ENCODE measurements around the gene EIF2S1. TPM values are rescaled to one million over a fixed set of nuclear protein-coding genes. Genes with fewer than 3 reads are reported as not detected.

Gene EIF2S1
- total RNA-seq, 4 donors from 2014 or later = 73.2 to 178 (median 114) TPM

DNA sequence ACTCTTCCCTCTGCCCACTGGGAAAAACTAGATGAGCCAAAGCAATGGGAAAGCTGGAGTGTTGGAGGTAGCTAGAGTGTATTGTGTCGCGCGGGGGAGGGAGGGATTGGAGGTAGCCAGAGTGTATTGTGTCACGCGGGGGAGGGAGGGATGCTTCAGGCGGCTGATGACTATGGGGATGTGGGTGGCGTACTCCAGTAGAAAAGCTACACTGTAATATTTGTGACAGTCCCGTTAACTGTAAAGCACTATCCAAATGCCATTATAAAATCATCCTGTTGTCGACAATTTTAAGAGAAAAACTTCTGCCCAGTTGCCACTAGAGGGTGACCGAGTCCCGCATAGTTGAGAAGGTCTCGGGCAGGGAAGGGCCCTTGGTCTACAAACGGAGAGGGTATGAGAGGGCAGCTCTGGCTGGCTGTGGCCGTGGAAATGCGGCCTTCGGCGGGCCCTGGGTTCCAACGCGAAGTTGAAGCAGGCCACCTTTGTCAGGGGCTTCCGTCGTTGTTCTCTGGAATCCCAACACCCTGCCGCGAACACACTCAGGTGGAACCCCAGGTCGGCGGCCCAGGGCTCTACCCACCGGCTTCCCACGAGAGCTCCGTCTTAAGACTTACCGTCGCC lies 67.0 kb downstream of the EIF2S1 start:
- H3K4me3 ChIP-seq = no peak overlapping the region
- intact Hi-C loops (cut with DNase I) = loop anchor here (2.0 to 5.0 kb wide), 2 partner anchors 144 to 275 kb away; partner anchors contain the start of gene RDH12
- DNase-seq (ENCODE audit: extremely low spot score) = no peak
- no peak overlapping the region for H3K27ac ChIP-seq (replicated peaks in 1 of 4)
- WGBS = 36% methylated on average over 29 of the region's 30 CpGs
- peaks cover 0 to 13% (median 2%) of the 10 kb centered on the region in 4 donors for H3K27me3 ChIP-seq
- peaks cover 0 to 13% (median 11%) of the 10 kb centered on the region in 4 donors for H3K4me1 ChIP-seq
- no peaks in the 10 kb centered on the region for H3K9me3 ChIP-seq
- TF ChIP-seq POLR2AphosphoS5 (IDR thresholded peaks at IDR 0.05) = no peak
- TF ChIP-seq, protein P1, sequence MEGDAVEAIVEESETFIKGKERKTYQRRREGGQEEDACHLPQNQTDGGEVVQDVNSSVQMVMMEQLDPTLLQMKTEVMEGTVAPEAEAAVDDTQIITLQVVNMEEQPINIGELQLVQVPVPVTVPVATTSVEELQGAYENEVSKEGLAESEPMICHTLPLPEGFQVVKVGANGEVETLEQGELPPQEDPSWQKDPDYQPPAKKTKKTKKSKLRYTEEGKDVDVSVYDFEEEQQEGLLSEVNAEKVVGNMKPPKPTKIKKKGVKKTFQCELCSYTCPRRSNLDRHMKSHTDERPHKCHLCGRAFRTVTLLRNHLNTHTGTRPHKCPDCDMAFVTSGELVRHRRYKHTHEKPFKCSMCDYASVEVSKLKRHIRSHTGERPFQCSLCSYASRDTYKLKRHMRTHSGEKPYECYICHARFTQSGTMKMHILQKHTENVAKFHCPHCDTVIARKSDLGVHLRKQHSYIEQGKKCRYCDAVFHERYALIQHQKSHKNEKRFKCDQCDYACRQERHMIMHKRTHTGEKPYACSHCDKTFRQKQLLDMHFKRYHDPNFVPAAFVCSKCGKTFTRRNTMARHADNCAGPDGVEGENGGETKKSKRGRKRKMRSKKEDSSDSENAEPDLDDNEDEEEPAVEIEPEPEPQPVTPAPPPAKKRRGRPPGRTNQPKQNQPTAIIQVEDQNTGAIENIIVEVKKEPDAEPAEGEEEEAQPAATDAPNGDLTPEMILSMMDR (IDR thresholded peaks at IDR 0.05) = peak; percentile 67 to 84 (median 75)
- H3K36me3 ChIP-seq = no peaks in the 10 kb centered on the region

DNA sequence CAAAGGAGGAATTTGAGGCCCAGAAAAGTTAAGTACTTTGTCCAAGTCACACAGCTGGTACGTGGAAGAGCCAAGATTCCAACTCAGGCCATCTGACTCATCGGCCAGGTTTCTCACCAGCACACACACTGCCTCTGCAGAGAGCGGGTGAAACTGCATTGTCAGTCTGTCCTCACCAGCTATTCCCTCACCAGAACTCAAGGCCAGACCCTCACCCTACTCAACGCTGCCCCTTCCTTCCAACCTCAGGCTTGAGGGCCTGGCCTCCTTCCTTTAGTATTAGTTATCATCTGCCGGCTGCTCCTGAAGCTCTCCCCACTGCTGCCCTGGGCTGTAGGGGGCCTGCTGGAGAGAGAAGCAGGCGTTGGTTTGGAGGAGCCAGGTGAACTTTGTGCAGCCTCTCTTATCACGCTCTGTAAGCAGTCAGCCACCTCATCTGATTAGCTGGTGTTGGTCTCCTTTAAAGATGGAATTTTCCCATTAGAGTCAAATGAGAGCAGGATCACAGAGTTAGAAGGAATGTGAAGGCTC lies 68.4 kb downstream of the EIF2S1 start:
- Histone ChIP-seq H3K27me3 (peaks cover 0 to 13% (median 2%) of the 10 kb centered on the region in 4 donors), H3K27ac (replicated peaks in 1 of 4) (no peak overlapping the region), H3K9me3 (no peaks in the 10 kb centered on the region), H3K4me1 (peaks cover 0 to 19% (median 14%) of the 10 kb centered on the region in 4 donors), H3K4me3 (no peak overlapping the region), H3K36me3 (no peaks in the 10 kb centered on the region)
- TF ChIP-seq POLR2A (IDR thresholded peaks at IDR 0.05; ENCODE audit: low read depth) (no peak), EP300 (IDR thresholded peaks at IDR 0.05) (no peak), POLR2AphosphoS5 (IDR thresholded peaks at IDR 0.05) (no peak)
- TF ChIP-seq, protein P1 (IDR thresholded peaks at IDR 0.05) = no peak
- no peak for DNase-seq (ENCODE audit: extremely low spot score)
- intact Hi-C loops (cut with DNase I) = loop anchor here (5.0 kb wide), 1 partner anchor 274 kb away; the partner anchor contains the start of gene RDH12
- 91% methylated on average over 7 of the region's 7 CpGs for WGBS

DNA sequence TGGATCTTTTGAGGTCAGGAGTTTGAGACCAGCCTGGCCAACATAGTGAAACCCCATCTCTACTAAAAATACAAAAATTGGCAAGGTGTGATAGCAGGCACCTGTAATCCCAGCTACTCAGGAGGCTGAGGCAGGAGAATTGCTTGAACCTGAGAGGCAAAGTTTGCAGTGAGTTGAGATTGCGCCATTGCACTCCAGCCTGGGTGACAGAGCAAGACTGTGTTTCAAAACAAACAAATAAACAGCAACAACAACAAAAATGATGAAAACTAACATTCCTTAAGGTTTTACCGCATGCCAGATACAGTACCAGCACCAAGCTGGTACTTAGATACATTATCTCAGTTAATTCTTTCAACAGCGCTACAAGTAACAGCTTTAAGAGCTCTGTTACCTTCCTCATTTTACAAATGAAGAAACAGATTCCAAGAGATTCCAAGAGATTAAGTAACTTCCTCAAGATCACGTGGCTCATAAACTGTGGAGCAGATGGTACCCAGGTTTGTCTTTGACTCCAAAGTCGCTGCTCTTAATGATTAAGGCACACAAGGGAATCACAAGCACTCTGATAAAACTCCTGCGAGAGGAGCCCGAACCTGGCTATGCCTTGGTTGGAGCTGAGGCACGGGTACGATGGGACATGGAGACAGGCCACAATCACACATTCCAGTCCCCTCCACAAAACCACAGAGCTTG lies 69.5 kb downstream of the EIF2S1 start:
- Histone ChIP-seq H3K36me3 (no peaks in the 10 kb centered on the region), H3K9me3 (no peaks in the 10 kb centered on the region), H3K4me3 (no peak overlapping the region), H3K27ac (replicated peaks in 1 of 4) (no peak overlapping the region), H3K4me1 (peaks cover 0 to 19% (median 14%) of the 10 kb centered on the region in 4 donors), H3K27me3 (peaks cover 0 to 10% (median 2%) of the 10 kb centered on the region in 4 donors)
- intact Hi-C loops (cut with DNase I) = loop anchor here (5.0 kb wide), 1 partner anchor 273 kb away; the partner anchor contains the start of gene RDH12
- no peak for TF ChIP-seq POLR2AphosphoS5 (IDR thresholded peaks at IDR 0.05)
- no peak for TF ChIP-seq EP300 (IDR thresholded peaks at IDR 0.05)
- TF ChIP-seq POLR2A (IDR thresholded peaks at IDR 0.05; ENCODE audit: low read depth) = no peak
- TF ChIP-seq, protein P1 (IDR thresholded peaks at IDR 0.05) = no peak
- 90% methylated on average over 9 of the region's 9 CpGs for WGBS
- no peak for DNase-seq (ENCODE audit: extremely low spot score)

DNA sequence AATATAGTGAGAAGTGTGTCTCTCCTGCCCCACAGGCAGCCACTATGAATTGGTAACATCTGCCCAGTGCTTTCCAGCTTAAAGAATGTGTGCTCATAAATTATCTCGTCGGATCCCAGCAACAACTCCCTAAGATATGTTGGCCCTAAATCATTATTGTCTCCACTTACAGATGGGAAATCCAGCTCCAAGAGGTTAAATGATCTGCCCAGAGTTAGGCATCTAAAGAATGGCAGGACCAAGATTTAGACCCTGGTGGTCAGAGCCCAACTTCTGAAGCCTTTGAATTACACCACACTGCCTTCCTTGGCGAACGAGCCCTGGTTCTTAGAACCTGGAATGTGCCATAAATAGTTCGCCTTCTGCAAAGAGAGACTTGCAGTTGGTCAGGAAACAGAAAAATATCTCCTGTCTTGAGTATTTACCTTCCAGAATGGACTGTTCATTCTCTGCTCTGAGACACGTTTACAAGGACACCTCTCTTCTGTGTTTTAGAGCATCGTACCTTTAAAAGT lies 72.0 kb downstream of the EIF2S1 start:
- Histone ChIP-seq H3K9me3 (no peaks in the 10 kb centered on the region), H3K36me3 (no peaks in the 10 kb centered on the region), H3K4me3 (no peak overlapping the region), H3K27me3 (no peaks in the 10 kb centered on the region), H3K4me1 (peaks cover 0 to 15% (median 9%) of the 10 kb centered on the region in 4 donors), H3K27ac (replicated peaks in 1 of 4) (no peak overlapping the region)
- intact Hi-C loops (cut with DNase I) = no loop called here
- 51% methylated on average over 7 of the region's 7 CpGs for WGBS
- DNase-seq (ENCODE audit: extremely low spot score) = no peak
- no peak for TF ChIP-seq EP300 (IDR thresholded peaks at IDR 0.05)
- TF ChIP-seq, protein P1 (IDR thresholded peaks at IDR 0.05) = no peak
- TF ChIP-seq POLR2AphosphoS5 (IDR thresholded peaks at IDR 0.05) = no peak
- TF ChIP-seq POLR2A (IDR thresholded peaks at IDR 0.05; ENCODE audit: low read depth) = no peak

Measured in esophagus muscularis mucosa (tissue), 4 donors.